ENCODE data around the gene CRHR1. TPM values are rescaled to one million over a fixed set of nuclear protein-coding genes. Genes with fewer than 3 reads are reported as not detected.

CRHR1 gene
- total and polyA plus RNA-seq, 10 of the 15 experiments (the other 5 are each of a cell fraction or from before 2014, with no cell fraction given) = 0.08 TPM; not detected in 9

DNA sequence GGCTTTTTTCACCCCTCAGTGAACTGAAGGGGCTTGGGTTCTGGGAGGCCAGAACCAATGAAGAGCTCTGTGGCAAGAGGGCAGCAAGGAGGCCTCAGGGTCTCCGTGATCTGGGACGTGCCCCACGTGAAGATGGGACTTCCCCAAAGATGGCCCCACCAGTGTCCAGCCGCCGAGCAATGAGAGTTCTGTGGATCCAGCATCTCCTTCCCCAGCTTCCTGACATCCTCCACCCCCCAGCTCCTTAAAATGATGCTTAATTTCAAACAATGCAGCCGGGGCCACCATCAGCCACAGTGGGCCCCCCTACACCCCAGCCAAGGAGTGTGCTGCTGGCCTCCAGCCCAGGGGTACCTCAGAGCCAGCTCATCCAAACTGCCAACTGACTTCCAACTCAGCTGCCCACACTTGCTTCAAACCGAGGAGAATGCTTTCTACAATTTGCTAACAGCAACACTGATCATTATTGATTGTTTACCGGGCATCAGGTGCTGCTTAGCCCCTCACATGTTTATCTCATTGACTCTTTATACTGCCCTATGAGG lies 54.7 kb downstream of the CRHR1 start:
- no peaks in the 10 kb centered on the region for H3K9me3 ChIP-seq (replicated peaks; ENCODE audit: control insufficient read depth, insufficient read depth, low read length)
- H4K20me1 ChIP-seq (ENCODE audit: control insufficient read depth, insufficient read depth) = no peaks in the 10 kb centered on the region
- H3K4me3 ChIP-seq = no peak overlapping the region
- no peaks in the 10 kb centered on the region; a peak in 2 of 4 replicates for H3K27me3 ChIP-seq (replicated peaks in 1 of 2; ENCODE audit: control insufficient read depth in 2 of 2, insufficient read depth in 2 of 2, low read length in 1 of 2)
- H3K79me2 ChIP-seq (ENCODE audit: control insufficient read depth, insufficient read depth, low read length) = no peaks in the 10 kb centered on the region
- RAD21 ChIA-PET (ENCODE audit: unreplicated experiment) = interaction anchor here (0.6 kb wide), 1 partner anchor 158 kb away, joined by 3 read pairs; no protein-coding TSS in a partner anchor
- POLR2A ChIA-PET = no interaction called here
- no TSS peak for BruUV-seq (replicated peaks)
- DNase-seq (ENCODE audit: low read depth, low spot score) (no peak), FAIRE-seq (no peak), ATAC-seq (no peak)
- H3K27ac ChIP-seq (ENCODE audit: control insufficient read depth, insufficient read depth) = no peak overlapping the region
- no peaks in the 10 kb centered on the region for H3K36me3 ChIP-seq (ENCODE audit: control insufficient read depth in 2 of 2, insufficient read depth in 2 of 2, low read length in 1 of 2)
- TF ChIP-seq ZZZ3 (IDR thresholded peaks at IDR 0.05; ENCODE audit: control insufficient read depth, insufficient read length, low read depth) (no peak), NFXL1 (IDR thresholded peaks at IDR 0.05; ENCODE audit: borderline replicate concordance) (no peak), NRF1 (conservative IDR thresholded peaks at IDR 0.05; ENCODE audit: low read depth, low read length) (no peak), BHLHE40 (IDR thresholded peaks at IDR 0.05; ENCODE audit: borderline replicate concordance in 1 of 2, low read depth in 2 of 2, low read length in 1 of 2) (no peak), PAX5 (IDR thresholded peaks at IDR 0.05; ENCODE audit: borderline replicate concordance, low read depth, low read length) (no peak), BCL11A (IDR thresholded peaks at IDR 0.05; ENCODE audit: low read depth, low read length) (no peak), GABPA (IDR thresholded peaks at IDR 0.05; ENCODE audit: low read depth) (no peak), CHD4 (IDR thresholded peaks at IDR 0.05) (no peak)
- TF ChIP-seq, protein P1, sequence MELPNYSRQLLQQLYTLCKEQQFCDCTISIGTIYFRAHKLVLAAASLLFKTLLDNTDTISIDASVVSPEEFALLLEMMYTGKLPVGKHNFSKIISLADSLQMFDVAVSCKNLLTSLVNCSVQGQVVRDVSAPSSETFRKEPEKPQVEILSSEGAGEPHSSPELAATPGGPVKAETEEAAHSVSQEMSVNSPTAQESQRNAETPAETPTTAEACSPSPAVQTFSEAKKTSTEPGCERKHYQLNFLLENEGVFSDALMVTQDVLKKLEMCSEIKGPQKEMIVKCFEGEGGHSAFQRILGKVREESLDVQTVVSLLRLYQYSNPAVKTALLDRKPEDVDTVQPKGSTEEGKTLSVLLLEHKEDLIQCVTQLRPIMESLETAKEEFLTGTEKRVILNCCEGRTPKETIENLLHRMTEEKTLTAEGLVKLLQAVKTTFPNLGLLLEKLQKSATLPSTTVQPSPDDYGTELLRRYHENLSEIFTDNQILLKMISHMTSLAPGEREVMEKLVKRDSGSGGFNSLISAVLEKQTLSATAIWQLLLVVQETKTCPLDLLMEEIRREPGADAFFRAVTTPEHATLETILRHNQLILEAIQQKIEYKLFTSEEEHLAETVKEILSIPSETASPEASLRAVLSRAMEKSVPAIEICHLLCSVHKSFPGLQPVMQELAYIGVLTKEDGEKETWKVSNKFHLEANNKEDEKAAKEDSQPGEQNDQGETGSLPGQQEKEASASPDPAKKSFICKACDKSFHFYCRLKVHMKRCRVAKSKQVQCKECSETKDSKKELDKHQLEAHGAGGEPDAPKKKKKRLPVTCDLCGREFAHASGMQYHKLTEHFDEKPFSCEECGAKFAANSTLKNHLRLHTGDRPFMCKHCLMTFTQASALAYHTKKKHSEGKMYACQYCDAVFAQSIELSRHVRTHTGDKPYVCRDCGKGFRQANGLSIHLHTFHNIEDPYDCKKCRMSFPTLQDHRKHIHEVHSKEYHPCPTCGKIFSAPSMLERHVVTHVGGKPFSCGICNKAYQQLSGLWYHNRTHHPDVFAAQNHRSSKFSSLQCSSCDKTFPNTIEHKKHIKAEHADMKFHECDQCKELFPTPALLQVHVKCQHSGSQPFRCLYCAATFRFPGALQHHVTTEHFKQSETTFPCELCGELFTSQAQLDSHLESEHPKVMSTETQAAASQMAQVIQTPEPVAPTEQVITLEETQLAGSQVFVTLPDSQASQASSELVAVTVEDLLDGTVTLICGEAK (IDR thresholded peaks at IDR 0.05; ENCODE audit: borderline replicate concordance) = no peak
- 11% methylated on average over 8 of the region's 8 CpGs for WGBS (ENCODE audit: insufficient coverage, insufficient replicate concordance, low lambda C conversion rate, missing lambda C conversion rate)
- SMC1A ChIA-PET (ENCODE audit: uncharacterized antibody, unreplicated experiment) = interaction anchor here (1.2 kb wide), 1 partner anchor 158 kb away, joined by 3 read pairs; no protein-coding TSS in a partner anchor
- CTCF ChIA-PET = interaction anchor here (1.0 to 2.7 kb wide), 3 partner anchors 11 to 191 kb away, joined by 3 to 10 read pairs (median 3); no protein-coding TSS in a partner anchor
- in situ Hi-C loops (cut with MboI) (loop anchor here (25.0 kb wide), 1 partner anchor 427 kb away; no protein-coding TSS in a partner anchor), intact Hi-C loops (cut with micrococcal nuclease; ENCODE audit: unreplicated experiment) (loop anchor here (10.0 kb wide), 1 partner anchor 624 kb away; no protein-coding TSS in a partner anchor)
- no peak overlapping the region for H2AFZ ChIP-seq (ENCODE audit: control insufficient read depth, low read depth, low read length)
- H3K9ac ChIP-seq (ENCODE audit: control insufficient read depth, insufficient read depth, low read length) = no peak overlapping the region
- H3K4me1 ChIP-seq (ENCODE audit: control insufficient read depth, insufficient read depth, low read length) = no peaks in the 10 kb centered on the region
- no peak overlapping the region for H3K4me2 ChIP-seq (ENCODE audit: control insufficient read depth, insufficient read depth)

All from GM12878 (cell line).